Osteoblast (primary cell): ENCODE data around the gene RNF126. TPM values are rescaled to one million over a fixed set of nuclear protein-coding genes. Genes with fewer than 3 reads are reported as not detected.

Source experiments
- DNase-seq: peaks from one replicate; pipeline ENCODE4 v3.0.0; 2011; ENCODE audit warnings: low spot score, mixed read lengths; ENCODE audit not compliant: insufficient read length; ENCODE audit errors: missing footprints
- H2AFZ ChIP-seq: 2 replicates; pipeline ENCODE4 v1.6.0; 2011; ENCODE audit warnings: mild to moderate bottlenecking, low read length
- H3K27ac ChIP-seq: 2 replicates; pipeline ENCODE4 v1.5.1; 2011; ENCODE audit warnings: mild to moderate bottlenecking, low read depth, low read length, moderate library complexity
- H3K27me3 ChIP-seq: 2 replicates; pipeline ENCODE4 v1.6.0; 2012; ENCODE audit warnings: mild to moderate bottlenecking, control low read depth, inconsistent platforms, low read length, moderate library complexity; ENCODE audit not compliant: insufficient read depth
- H3K36me3 ChIP-seq: 2 replicates; pipeline ENCODE4 v1.5.1; 2011; ENCODE audit warnings: mild to moderate bottlenecking, low read length, control low read depth, moderate library complexity; ENCODE audit not compliant: insufficient read depth
- H3K4me1 ChIP-seq: 2 replicates; pipeline ENCODE4 v1.5.1; 2011; ENCODE audit warnings: mild to moderate bottlenecking, low read length, control low read depth, moderate library complexity; ENCODE audit not compliant: insufficient read depth
- H3K4me2 ChIP-seq: 2 replicates; pipeline ENCODE4 v1.6.0; 2011; ENCODE audit warnings: mild to moderate bottlenecking, low read length; ENCODE audit not compliant: insufficient read depth
- H3K4me3 ChIP-seq: fragments of 200-600 bp; sonication (generic); 3 replicates; pipeline ENCODE4 v1.5.1; 2012; ENCODE audit warnings: mild to moderate bottlenecking, low read length, inconsistent platforms; ENCODE audit not compliant: insufficient read depth
- H3K79me2 ChIP-seq: 2 replicates; pipeline ENCODE4 v1.6.0; 2012; ENCODE audit warnings: mild to moderate bottlenecking, low read length, control low read depth, inconsistent platforms; ENCODE audit not compliant: insufficient read depth
- H3K9me3 ChIP-seq: 2 replicates; pipeline ENCODE4 v1.5.1; 2011; ENCODE audit warnings: low read depth, low read length, control low read depth
- H4K20me1 ChIP-seq: 2 replicates; pipeline ENCODE4 v1.6.0; 2012; ENCODE audit warnings: mild to moderate bottlenecking, low read length, control low read depth; ENCODE audit not compliant: insufficient read depth
- CTCF ChIP-seq: IDR thresholded peaks from 2 replicates; pipeline ENCODE4 v1.5.1; 2011; ENCODE audit warnings: mild to moderate bottlenecking, low read depth, low read length, moderate library complexity; ENCODE audit errors: extremely low read depth
- total RNA-seq: library from RNA; depleted of rRNA; stranded (reverse); fragments of >200 nt; gene quantifications from 2 replicates; pipeline ENCODE4 v1.2.3, GENCODE V29; 2012

Gene RNF126
- total RNA-seq, 1 donor, result 38.7 TPM

GRCh38 chr19:682678-683320 is 19.8 kb upstream of the RNF126 start:
- no peak overlapping the region for H3K4me3 ChIP-seq
- H3K4me1 ChIP-seq, result peaks cover 4% of the 10 kb centered on the region
- no peaks in the 10 kb centered on the region for H3K36me3 ChIP-seq
- H4K20me1 ChIP-seq, result peaks cover 12% of the 10 kb centered on the region
- peak; percentile 67 for DNase-seq
- H3K27ac ChIP-seq, result no peak overlapping the region
- TF ChIP-seq CTCF, result no peak
- H3K9me3 ChIP-seq, result no peaks in the 10 kb centered on the region
- H3K4me2 ChIP-seq, result no peak overlapping the region
- H3K79me2 ChIP-seq, result peaks cover 9% of the 10 kb centered on the region
- no peaks in the 10 kb centered on the region for H3K27me3 ChIP-seq
- no peak overlapping the region for H2AFZ ChIP-seq

GRCh38 chr19:681029-682019 is 18.3 kb upstream of the RNF126 start:
- peak overlapping the region; percentile 88 for H3K4me2 ChIP-seq
- H3K9me3 ChIP-seq, result no peaks in the 10 kb centered on the region
- H2AFZ ChIP-seq, result no peak overlapping the region
- DNase-seq, result peak; percentile 99
- peak overlapping the region; percentile 76 for H3K27ac ChIP-seq
- peak overlapping the region; percentile 72 for H3K4me3 ChIP-seq
- H4K20me1 ChIP-seq, result peaks cover 12% of the 10 kb centered on the region
- TF ChIP-seq CTCF, result no peak
- H3K79me2 ChIP-seq, result peaks cover 9% of the 10 kb centered on the region
- no peaks in the 10 kb centered on the region for H3K36me3 ChIP-seq
- H3K27me3 ChIP-seq, result no peaks in the 10 kb centered on the region
- peaks cover 12% of the 10 kb centered on the region for H3K4me1 ChIP-seq

GRCh38 chr19:680287-681028 is 17.4 kb upstream of the RNF126 start:
- H2AFZ ChIP-seq, result peak overlapping the region; percentile 90

More at GRCh38 chr19:680287-681028, 17.4 kb upstream of the RNF126 start:
- Histone ChIP-seq H3K27me3 (no peaks in the 10 kb centered on the region), H3K4me1 (peaks cover 12% of the 10 kb centered on the region), H3K36me3 (no peaks in the 10 kb centered on the region), H3K79me2 (peaks cover 9% of the 10 kb centered on the region), H3K27ac (peak overlapping the region; percentile 76), H3K4me3 (peak overlapping the region; percentile 83), H3K9me3 (no peaks in the 10 kb centered on the region), H3K4me2 (peak overlapping the region; percentile 88), H4K20me1 (peaks cover 12% of the 10 kb centered on the region)
- TF ChIP-seq CTCF, result peak; percentile 13
- DNase-seq, result peak; percentile 100
